ENCODE measurements around the gene EVA1A. TPM values are rescaled to one million over a fixed set of nuclear protein-coding genes. Genes with fewer than 3 reads are reported as not detected.

Gene EVA1A
- total and polyA plus RNA-seq, 4 experiments from 2014 or later, result not detected

- H3K4me3 Mint-ChIP-seq, result no peak overlapping the region
- no peak overlapping the region for H3K27ac Mint-ChIP-seq
- H3K27me3 Mint-ChIP-seq, result peaks cover 2% of the 10 kb centered on the region in 2 donors
- Histone ChIP-seq H3K27ac (ENCODE audit: low read depth, low read length) (no peak overlapping the region), H3K36me3 (ENCODE audit: insufficient read depth, low read length) (no peaks in the 10 kb centered on the region), H3K9me3 (ENCODE audit: control insufficient read depth in 1 of 2, low read length in 2 of 2) (no peaks in the 10 kb centered on the region), H3K4me1 (ENCODE audit: insufficient read depth, low read length) (no peaks in the 10 kb centered on the region), H3K27me3 (ENCODE audit: insufficient read depth, low read length) (no peaks in the 10 kb centered on the region), H3K4me3 (ENCODE audit: low read length in 2 of 2) (no peak overlapping the region)
- intact Hi-C loops (cut with micrococcal nuclease), result no loop called here
- no peaks in the 10 kb centered on the region for H3K4me1 Mint-ChIP-seq
- no peak for DNase-seq
- ChIA-PET POLR2A (ENCODE audit: partially characterized antibody) (no interaction called here), CTCF (ENCODE audit: partially characterized antibody) (no interaction called here)
- H3K9me3 Mint-ChIP-seq, result peaks cover 0 to 3% (median 0%) of the 10 kb centered on the region in 8 donors
- no peaks in the 10 kb centered on the region for H3K36me3 Mint-ChIP-seq
These were observed 21.9 kb downstream of the EVA1A start for GRCh38 chr2:75538521-75539490.

GRCh38 chr2:75537658-75538057 lies 23.1 kb downstream of the EVA1A start:
- H3K27me3 Mint-ChIP-seq, result peaks cover 2% of the 10 kb centered on the region in 2 donors
- H3K36me3 ChIP-seq (ENCODE audit: insufficient read depth, low read length), result no peaks in the 10 kb centered on the region
- DNase-seq, result no peak
- no peak overlapping the region for H3K4me3 ChIP-seq (ENCODE audit: low read length in 2 of 2)
- H3K4me3 Mint-ChIP-seq, result no peak overlapping the region
- H3K27ac Mint-ChIP-seq, result no peak overlapping the region
- POLR2A ChIA-PET (ENCODE audit: partially characterized antibody), result no interaction called here
- no peak overlapping the region for H3K27ac ChIP-seq (ENCODE audit: low read depth, low read length)
- H3K9me3 Mint-ChIP-seq, result peaks cover 0 to 3% (median 0%) of the 10 kb centered on the region in 8 donors
- intact Hi-C loops (cut with micrococcal nuclease), result no loop called here
- no peaks in the 10 kb centered on the region for H3K27me3 ChIP-seq (ENCODE audit: insufficient read depth, low read length)
- no peaks in the 10 kb centered on the region for H3K9me3 ChIP-seq (ENCODE audit: control insufficient read depth in 1 of 2, low read length in 2 of 2)
- H3K4me1 ChIP-seq (ENCODE audit: insufficient read depth, low read length), result no peaks in the 10 kb centered on the region
- H3K36me3 Mint-ChIP-seq, result no peaks in the 10 kb centered on the region
- H3K4me1 Mint-ChIP-seq, result no peaks in the 10 kb centered on the region
- CTCF ChIA-PET (ENCODE audit: partially characterized antibody), result no interaction called here

GRCh38 chr2:75533135-75533534 lies 27.6 kb downstream of the EVA1A start:
- H3K27me3 Mint-ChIP-seq, result peaks cover 6 to 11% of the 10 kb centered on the region in 2 donors
- CTCF ChIA-PET (ENCODE audit: partially characterized antibody), result no interaction called here

GRCh38 chr2:75532488-75532887 lies 28.3 kb downstream of the EVA1A start:
- Histone ChIP-seq H3K36me3 (ENCODE audit: insufficient read depth, low read length) (no peaks in the 10 kb centered on the region), H3K4me3 (ENCODE audit: low read length in 2 of 2) (no peak overlapping the region), H3K9me3 (ENCODE audit: control insufficient read depth in 1 of 2, low read length in 2 of 2) (no peaks in the 10 kb centered on the region), H3K4me1 (ENCODE audit: insufficient read depth, low read length) (no peaks in the 10 kb centered on the region), H3K27me3 (ENCODE audit: insufficient read depth, low read length) (no peaks in the 10 kb centered on the region), H3K27ac (ENCODE audit: low read depth, low read length) (no peak overlapping the region)
- no peaks in the 10 kb centered on the region for H3K4me1 Mint-ChIP-seq
- no peak overlapping the region for H3K27ac Mint-ChIP-seq
- H3K9me3 Mint-ChIP-seq, result peaks cover 0 to 4% (median 0%) of the 10 kb centered on the region in 8 donors
- ChIA-PET CTCF (ENCODE audit: partially characterized antibody) (no interaction called here), POLR2A (ENCODE audit: partially characterized antibody) (no interaction called here)
- no peak for DNase-seq
- H3K27me3 Mint-ChIP-seq, result peaks cover 6 to 11% of the 10 kb centered on the region in 2 donors
- intact Hi-C loops (cut with micrococcal nuclease), result no loop called here
- no peaks in the 10 kb centered on the region for H3K36me3 Mint-ChIP-seq
- no peak overlapping the region for H3K4me3 Mint-ChIP-seq

More at GRCh38 chr2:75533135-75533534, 27.6 kb downstream of the EVA1A start:
- intact Hi-C loops (cut with micrococcal nuclease), result no loop called here
- no peak for DNase-seq
- Histone ChIP-seq H3K4me1 (ENCODE audit: insufficient read depth, low read length) (no peaks in the 10 kb centered on the region), H3K9me3 (ENCODE audit: control insufficient read depth in 1 of 2, low read length in 2 of 2) (no peaks in the 10 kb centered on the region), H3K4me3 (ENCODE audit: low read length in 2 of 2) (no peak overlapping the region), H3K27ac (ENCODE audit: low read depth, low read length) (no peak overlapping the region), H3K36me3 (ENCODE audit: insufficient read depth, low read length) (no peaks in the 10 kb centered on the region), H3K27me3 (ENCODE audit: insufficient read depth, low read length) (no peaks in the 10 kb centered on the region)
- Mint-ChIP-seq H3K4me3 (no peak overlapping the region), H3K9me3 (peaks cover 0 to 4% (median 0%) of the 10 kb centered on the region in 8 donors), H3K4me1 (no peaks in the 10 kb centered on the region), H3K27ac (no peak overlapping the region), H3K36me3 (no peaks in the 10 kb centered on the region)
- POLR2A ChIA-PET (ENCODE audit: partially characterized antibody), result no interaction called here

- no peak overlapping the region for H3K4me3 Mint-ChIP-seq
- no peaks in the 10 kb centered on the region for H3K9me3 ChIP-seq (ENCODE audit: control insufficient read depth in 1 of 2, low read length in 2 of 2)
- H3K4me1 Mint-ChIP-seq, result no peaks in the 10 kb centered on the region
- intact Hi-C loops (cut with micrococcal nuclease), result no loop called here
- H3K36me3 ChIP-seq (ENCODE audit: insufficient read depth, low read length), result no peaks in the 10 kb centered on the region
- no peaks in the 10 kb centered on the region for H3K27me3 ChIP-seq (ENCODE audit: insufficient read depth, low read length)
- H3K27ac Mint-ChIP-seq, result no peak overlapping the region
- POLR2A ChIA-PET (ENCODE audit: partially characterized antibody), result no interaction called here
- no peak overlapping the region for H3K27ac ChIP-seq (ENCODE audit: low read depth, low read length)
- H3K4me3 ChIP-seq (ENCODE audit: low read length in 2 of 2), result no peak overlapping the region
- DNase-seq, result no peak
- H3K27me3 Mint-ChIP-seq, result peaks cover 8 to 13% of the 10 kb centered on the region in 2 donors
- H3K9me3 Mint-ChIP-seq, result peaks cover 0 to 4% (median 0%) of the 10 kb centered on the region in 8 donors
- H3K4me1 ChIP-seq (ENCODE audit: insufficient read depth, low read length), result no peaks in the 10 kb centered on the region
- no peaks in the 10 kb centered on the region for H3K36me3 Mint-ChIP-seq
- CTCF ChIA-PET (ENCODE audit: partially characterized antibody), result no interaction called here
These were observed 32.3 kb downstream of the EVA1A start for GRCh38 chr2:75528221-75528977.

- H3K4me1 Mint-ChIP-seq, result no peaks in the 10 kb centered on the region
- no peak overlapping the region for H3K27ac Mint-ChIP-seq
- POLR2A ChIA-PET (ENCODE audit: partially characterized antibody), result no interaction called here
These were observed 33.1 kb downstream of the EVA1A start for GRCh38 chr2:75527676-75528075.

GRCh38 chr2:75526842-75527241 lies 33.9 kb downstream of the EVA1A start:
- CTCF ChIA-PET (ENCODE audit: partially characterized antibody), result no interaction called here
- intact Hi-C loops (cut with micrococcal nuclease), result no loop called here
- POLR2A ChIA-PET (ENCODE audit: partially characterized antibody), result no interaction called here
- Histone ChIP-seq H3K4me3 (ENCODE audit: low read length in 2 of 2) (no peak overlapping the region), H3K27ac (ENCODE audit: low read depth, low read length) (no peak overlapping the region), H3K9me3 (ENCODE audit: control insufficient read depth in 1 of 2, low read length in 2 of 2) (no peaks in the 10 kb centered on the region), H3K36me3 (ENCODE audit: insufficient read depth, low read length) (no peaks in the 10 kb centered on the region), H3K27me3 (ENCODE audit: insufficient read depth, low read length) (no peaks in the 10 kb centered on the region), H3K4me1 (ENCODE audit: insufficient read depth, low read length) (no peaks in the 10 kb centered on the region)
- H3K4me3 Mint-ChIP-seq, result no peak overlapping the region
- H3K27me3 Mint-ChIP-seq, result peaks cover 9 to 15% of the 10 kb centered on the region in 2 donors
- H3K9me3 Mint-ChIP-seq, result peaks cover 0 to 4% (median 0%) of the 10 kb centered on the region in 8 donors
- no peaks in the 10 kb centered on the region for H3K36me3 Mint-ChIP-seq
- no peak overlapping the region for H3K27ac Mint-ChIP-seq
- H3K4me1 Mint-ChIP-seq, result no peaks in the 10 kb centered on the region
- DNase-seq, result no peak

More at GRCh38 chr2:75527676-75528075, 33.1 kb downstream of the EVA1A start:
- H3K9me3 Mint-ChIP-seq, result peaks cover 0 to 4% (median 0%) of the 10 kb centered on the region in 8 donors
- intact Hi-C loops (cut with micrococcal nuclease), result no loop called here
- Histone ChIP-seq H3K4me1 (ENCODE audit: insufficient read depth, low read length) (no peaks in the 10 kb centered on the region), H3K9me3 (ENCODE audit: control insufficient read depth in 1 of 2, low read length in 2 of 2) (no peaks in the 10 kb centered on the region), H3K27me3 (ENCODE audit: insufficient read depth, low read length) (no peaks in the 10 kb centered on the region), H3K27ac (ENCODE audit: low read depth, low read length) (no peak overlapping the region), H3K4me3 (ENCODE audit: low read length in 2 of 2) (no peak overlapping the region), H3K36me3 (ENCODE audit: insufficient read depth, low read length) (no peaks in the 10 kb centered on the region)
- no peak for DNase-seq
- CTCF ChIA-PET (ENCODE audit: partially characterized antibody), result no interaction called here
- no peaks in the 10 kb centered on the region for H3K36me3 Mint-ChIP-seq
- H3K27me3 Mint-ChIP-seq, result peaks cover 11 to 16% of the 10 kb centered on the region in 2 donors
- H3K4me3 Mint-ChIP-seq, result no peak overlapping the region

All from CD4-positive, alpha-beta memory T cell (primary cell).